Activated B cell treated with CpG ODN at 0.5 μM for 24 hours (primary cell): Measurements from ENCODE around the gene OR10H2. TPM values are rescaled to one million over a fixed set of nuclear protein-coding genes. Genes with fewer than 3 reads are reported as not detected.

Source experiments
- ATAC-seq: fragments of 200-7000 bp; cut with Tn5 transposase; one replicate; pipeline ENCODE4 v1.10.0; 2021; ENCODE audit warnings: low read depth, mild to moderate bottlenecking, moderate library complexity
- CTCF ChIA-PET: fragments of 350-600 bp; sonication (Branson Sonifier 250); formaldehyde crosslinking; loops from one replicate; lab custom pipeline; 2021; ENCODE audit warnings: antibody characterized with exemption; lab: Charles Lee
- POLR2A ChIA-PET: fragments of 350-600 bp; sonication (Branson Sonifier 250); formaldehyde crosslinking; loops from one replicate; lab custom pipeline; 2021; ENCODE audit warnings: antibody characterized with exemption; lab: Charles Lee
- DNase-seq: peaks from one replicate; pipeline ENCODE4 v3.0.0; 2022
- H3K27ac Mint-ChIP-seq: one replicate; pipeline ENCODE4 v1.8.0; 2020; ENCODE audit warnings: mixed read lengths
- H3K27me3 Mint-ChIP-seq: one replicate; pipeline ENCODE4 v1.8.0; 2021; ENCODE audit warnings: mixed read lengths
- H3K36me3 Mint-ChIP-seq: one replicate; pipeline ENCODE4 v1.8.0; 2021; ENCODE audit warnings: low read depth, mixed read lengths
- H3K4me1 Mint-ChIP-seq: one replicate; pipeline ENCODE4 v1.8.0; 2021; ENCODE audit warnings: mixed read lengths
- H3K4me3 Mint-ChIP-seq: one replicate; pipeline ENCODE4 v1.8.0; 2020; ENCODE audit warnings: mild to moderate bottlenecking, mixed read lengths
- H3K9me3 Mint-ChIP-seq: one replicate; pipeline ENCODE4 v1.8.0; 2020; ENCODE audit warnings: mixed read lengths
- CTCF ChIP-seq: fragments of 200-600 bp; IDR thresholded peaks from one replicate; pipeline ENCODE4 v1.8.0; 2022; ENCODE audit warnings: antibody characterized with exemption, mild to moderate bottlenecking
- intact Hi-C: fragments of 100-400 bp; cut with micrococcal nuclease; formaldehyde crosslinking; loops from one replicate; pipeline ENCODE4 v1.15.1; 2024
- total RNA-seq: library from RNA; stranded (reverse); gene quantifications from 2 replicates; pipeline ENCODE4 v1.2.3, GENCODE V29; 2022

OR10H2 gene
- total RNA-seq, 1 donor from 2014 or later = not detected

GRCh38 chr19:15715642-15716041 lies 12.2 kb upstream of the OR10H2 start:
- intact Hi-C loops = no loop called here
- POLR2A ChIA-PET = no interaction called here
- Mint-ChIP-seq H3K27me3 (peaks cover 22% of the 10 kb centered on the region), H3K27ac (no peak overlapping the region), H3K4me1 (no peaks in the 10 kb centered on the region), H3K4me3 (no peak overlapping the region), H3K9me3 (no peaks in the 10 kb centered on the region), H3K36me3 (no peaks in the 10 kb centered on the region)
- TF ChIP-seq CTCF = no peak
- no peak for ATAC-seq
- DNase-seq = no peak
- CTCF ChIA-PET = no interaction called here

DNA sequence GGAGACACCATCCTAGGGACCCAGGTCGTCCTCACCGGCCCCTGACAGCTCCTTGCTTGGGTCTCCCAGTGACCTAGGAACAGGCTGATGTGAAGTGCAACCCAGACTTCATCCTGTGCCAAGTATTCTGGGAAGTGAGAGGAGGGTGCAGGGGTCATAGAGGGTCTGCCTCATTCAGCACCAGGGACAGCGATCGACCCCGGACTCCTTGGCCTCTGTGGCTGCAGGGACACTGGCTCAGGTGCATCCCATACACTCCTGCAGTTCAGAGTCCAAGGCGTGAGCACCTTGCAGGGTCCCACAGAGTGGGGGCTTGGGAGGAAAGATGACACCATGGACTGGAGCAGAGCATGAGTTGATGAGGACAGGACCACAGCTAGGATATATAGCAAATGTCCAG lies 10.0 kb upstream of the OR10H2 start:
- peaks cover 31% of the 10 kb centered on the region for H3K27me3 Mint-ChIP-seq
- H3K27ac Mint-ChIP-seq = no peak overlapping the region
- ATAC-seq = no peak
- DNase-seq = no peak
- ChIA-PET POLR2A (no interaction called here), CTCF (no interaction called here)
- intact Hi-C loops = no loop called here
- H3K4me3 Mint-ChIP-seq = no peak overlapping the region
- no peak for TF ChIP-seq CTCF
- peaks cover 1% of the 10 kb centered on the region for H3K9me3 Mint-ChIP-seq
- H3K4me1 Mint-ChIP-seq = no peaks in the 10 kb centered on the region
- no peaks in the 10 kb centered on the region for H3K36me3 Mint-ChIP-seq

- CTCF ChIA-PET = no interaction called here
- no peak overlapping the region for H3K27ac Mint-ChIP-seq
- H3K36me3 Mint-ChIP-seq = no peaks in the 10 kb centered on the region
- peaks cover 33% of the 10 kb centered on the region for H3K27me3 Mint-ChIP-seq
- DNase-seq (no peak), ATAC-seq (no peak)
- no peak for TF ChIP-seq CTCF
- no peak overlapping the region for H3K4me3 Mint-ChIP-seq
- peaks cover 1% of the 10 kb centered on the region for H3K9me3 Mint-ChIP-seq
- POLR2A ChIA-PET = no interaction called here
- no peaks in the 10 kb centered on the region for H3K4me1 Mint-ChIP-seq
- intact Hi-C loops = no loop called here
These were observed 6.6 kb upstream of the OR10H2 start for GRCh38 chr19:15721268-15721667.

DNA sequence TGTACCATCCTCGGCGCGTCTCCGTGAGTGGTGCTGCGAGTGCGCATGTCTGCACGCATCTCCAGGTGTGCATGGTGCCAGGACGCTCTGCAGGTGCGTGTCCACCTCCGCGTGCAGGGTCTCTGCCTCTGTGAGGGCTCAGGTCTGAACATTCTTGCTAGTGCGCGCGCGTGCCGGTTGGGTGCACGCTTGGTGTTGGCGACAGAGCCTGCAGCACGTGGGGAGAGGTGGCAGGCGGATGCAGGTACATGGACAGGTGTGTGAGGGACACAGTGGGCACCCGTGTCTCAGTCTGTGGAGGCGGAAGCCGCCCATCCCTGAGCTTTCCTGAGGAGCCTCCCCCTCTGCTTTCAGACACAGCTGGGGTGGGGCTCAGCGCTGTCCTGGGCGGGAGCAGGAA lies 4.9 kb upstream of the OR10H2 start:
- no peaks in the 10 kb centered on the region for H3K4me1 Mint-ChIP-seq
- DNase-seq (no peak), ATAC-seq (no peak)
- no peak overlapping the region for H3K4me3 Mint-ChIP-seq
- peaks cover 34% of the 10 kb centered on the region for H3K27me3 Mint-ChIP-seq
- H3K27ac Mint-ChIP-seq = no peak overlapping the region
- no peaks in the 10 kb centered on the region for H3K36me3 Mint-ChIP-seq
- CTCF ChIA-PET = no interaction called here
- peaks cover 1% of the 10 kb centered on the region for H3K9me3 Mint-ChIP-seq
- intact Hi-C loops = no loop called here
- no peak for TF ChIP-seq CTCF
- POLR2A ChIA-PET = no interaction called here

DNA sequence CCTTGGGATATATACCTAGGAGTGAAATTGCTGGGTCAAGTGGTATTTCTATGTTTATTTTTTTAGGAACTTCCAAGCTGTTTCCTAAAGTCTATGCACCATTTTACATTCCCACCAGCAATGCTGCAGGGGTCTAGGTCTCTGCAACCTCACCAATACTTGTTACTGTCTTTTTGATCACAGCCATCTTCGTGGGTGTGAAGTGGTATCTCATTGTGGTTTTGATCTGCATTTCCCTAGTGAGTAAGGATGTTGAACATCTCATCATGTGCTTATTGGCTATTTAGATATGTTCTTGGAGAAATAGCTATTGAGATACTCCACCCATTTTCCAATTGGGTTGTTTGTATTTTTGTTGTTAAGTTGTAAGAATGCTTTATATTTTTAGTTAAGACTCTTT lies 2.7 kb downstream of the OR10H2 start:
- ATAC-seq (no peak), DNase-seq (no peak)
- CTCF ChIA-PET = no interaction called here
- POLR2A ChIA-PET = no interaction called here
- Mint-ChIP-seq H3K27ac (no peak overlapping the region), H3K4me3 (no peak overlapping the region), H3K36me3 (no peaks in the 10 kb centered on the region), H3K4me1 (no peaks in the 10 kb centered on the region), H3K9me3 (no peaks in the 10 kb centered on the region), H3K27me3 (peaks cover 27% of the 10 kb centered on the region)
- no peak for TF ChIP-seq CTCF
- intact Hi-C loops = no loop called here
